Stimulated activated CD8-positive, alpha-beta memory T cell treated with anti-CD3 and anti-CD28 coated beads, Interleukin-12 subunit alpha, Interleukin-12 subunit beta, amount 100 ng/mL, for 4 hours (primary cell): ENCODE data around the gene ARFGEF3.

Source experiments
- DNase-seq: peaks from one replicate; pipeline ENCODE4 v3.0.0-alpha.2; 2020; ENCODE audit warnings: low read depth

ARFGEF3 gene

GRCh38 chr6:138240476-138241245, 78.9 kb downstream of the ARFGEF3 start:
- no peak for DNase-seq

DNA sequence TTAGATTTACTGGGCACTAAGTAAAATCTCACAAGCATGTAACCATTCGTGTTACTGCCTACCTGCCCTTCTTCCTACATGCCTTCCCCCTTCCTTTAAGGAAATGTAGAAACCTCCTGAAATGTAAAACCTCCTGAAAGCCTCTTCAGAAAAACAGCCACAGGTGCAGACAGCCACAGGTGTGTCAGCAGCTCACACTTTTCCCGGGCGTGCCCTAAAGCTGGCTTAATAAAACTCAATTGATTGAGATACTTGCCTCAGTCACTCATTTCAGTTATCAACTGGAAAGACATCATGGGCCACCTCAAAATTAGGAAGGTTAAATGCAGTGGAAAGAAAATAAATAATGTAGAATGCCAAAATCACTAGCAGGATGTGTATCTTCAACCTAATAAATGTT, 79.6 kb downstream of the ARFGEF3 start:
- DNase-seq: no peak

GRCh38 chr6:138241934-138242333, 80.2 kb downstream of the ARFGEF3 start:
- DNase-seq: no peak

GRCh38 chr6:138242987-138243592, 81.4 kb downstream of the ARFGEF3 start:
- DNase-seq: no peak

DNA sequence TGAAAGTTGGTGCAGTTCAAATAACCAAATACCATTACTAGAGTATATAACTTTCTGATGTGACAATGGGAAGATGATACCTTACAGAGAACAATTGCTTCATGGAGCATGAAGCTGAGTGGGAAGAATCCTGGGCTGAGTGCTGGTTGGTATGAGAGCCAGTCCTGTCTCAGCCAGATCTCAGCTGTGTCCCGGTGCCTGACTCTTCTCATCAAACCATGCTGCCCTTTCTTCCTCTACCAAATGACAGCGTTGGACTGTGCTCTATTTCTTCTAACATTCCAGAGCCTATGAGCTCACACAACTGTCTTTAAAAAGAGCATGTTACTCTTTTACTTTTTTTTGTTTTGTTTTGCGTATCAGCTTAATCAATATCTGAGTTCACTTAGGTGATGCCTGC, 84.0 kb downstream of the ARFGEF3 start:
- no peak for DNase-seq

DNA sequence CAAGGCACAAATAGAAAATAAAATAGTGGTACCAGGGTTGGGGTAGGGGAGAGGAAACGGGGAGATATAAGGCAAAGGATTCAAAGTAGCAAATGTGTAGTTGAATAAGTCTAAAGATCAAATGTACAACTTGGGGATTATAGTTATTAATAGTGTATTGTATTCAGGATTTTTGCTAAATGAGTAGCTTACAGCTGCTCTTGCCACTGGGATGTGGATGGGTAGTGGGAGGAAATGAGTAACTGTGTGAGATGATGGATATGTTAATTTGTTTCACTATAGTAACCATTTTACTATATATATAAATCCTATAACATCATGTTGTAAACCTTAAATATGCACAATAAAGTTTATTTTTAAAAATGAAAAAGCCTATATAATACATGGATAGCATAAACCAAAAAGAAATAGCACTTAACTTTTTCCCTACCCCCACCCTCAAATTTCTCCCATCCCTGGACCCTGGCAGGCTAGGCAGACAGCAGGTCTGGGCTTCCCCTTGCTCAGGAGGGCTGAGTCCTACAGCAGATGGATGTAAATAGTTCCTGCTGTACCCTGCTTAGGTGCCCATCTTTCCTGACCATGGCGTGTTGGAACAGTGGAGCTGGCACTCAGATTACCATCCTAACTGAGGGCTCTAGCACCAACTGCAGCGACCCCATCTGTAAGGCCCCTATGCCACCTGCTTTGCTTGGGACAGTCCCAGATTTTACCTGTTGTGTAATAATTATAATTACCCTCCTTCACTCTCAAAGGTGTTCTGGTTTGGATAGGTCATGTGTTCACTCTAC, 85.1 kb downstream of the ARFGEF3 start:
- no peak for DNase-seq

- no peak for DNase-seq
Observed at GRCh38 chr6:138248011-138248410, 86.3 kb downstream of the ARFGEF3 start.

GRCh38 chr6:138248878-138249277, 87.1 kb downstream of the ARFGEF3 start:
- DNase-seq: no peak

DNA sequence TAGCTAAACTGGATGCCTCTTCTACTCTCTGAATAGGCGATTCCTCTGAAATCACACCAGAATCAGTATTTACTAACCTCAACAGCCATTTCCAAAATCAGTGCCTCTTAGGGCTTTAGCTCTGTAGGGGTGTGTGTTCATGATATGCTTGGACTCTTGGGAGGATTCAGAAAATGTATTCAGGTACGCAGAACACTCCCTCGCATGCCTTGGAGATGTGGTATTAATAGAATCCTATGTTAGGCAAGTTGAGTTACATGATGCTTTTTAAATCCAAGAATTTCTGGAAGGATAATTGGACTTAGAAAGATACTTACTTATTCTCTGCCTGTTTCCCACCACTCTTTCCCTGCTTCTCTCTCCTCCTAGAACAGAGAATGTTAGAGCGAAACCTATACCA, 88.3 kb downstream of the ARFGEF3 start:
- DNase-seq: no peak

DNA sequence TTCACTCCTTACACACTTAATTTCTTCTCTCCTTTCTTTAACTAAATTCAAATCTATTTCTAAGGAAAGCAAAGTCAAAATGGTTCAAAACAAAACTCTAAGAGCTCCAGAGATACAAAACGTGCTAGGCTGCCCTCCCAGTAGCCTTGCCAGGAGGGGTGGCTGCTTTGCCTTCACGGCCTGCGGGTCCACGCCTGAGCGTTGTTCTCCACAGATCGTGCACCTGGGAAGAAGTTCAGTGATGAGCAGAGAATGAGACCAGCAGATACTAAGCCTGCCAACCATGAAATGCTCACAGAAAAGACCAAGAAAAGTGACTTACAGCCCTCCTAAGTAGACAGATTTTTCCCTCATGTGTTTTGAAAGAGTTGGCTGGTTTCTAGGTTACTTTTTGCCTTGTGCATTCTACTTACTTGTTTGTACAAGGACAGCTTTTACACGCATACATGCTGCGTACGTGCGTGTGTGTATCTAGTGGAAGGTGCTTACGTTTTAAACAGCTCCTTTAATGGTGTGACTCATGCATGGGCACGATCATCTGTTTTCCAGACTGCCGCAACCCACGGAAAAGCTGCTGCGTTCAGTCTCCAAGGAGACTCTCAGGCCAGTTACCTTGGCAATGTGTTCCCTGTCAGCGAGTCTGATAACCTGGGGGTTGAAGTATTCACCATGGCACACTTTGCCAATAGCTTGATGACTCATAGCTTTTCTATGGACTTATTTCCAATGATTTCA, 88.9 kb downstream of the ARFGEF3 start:
- no peak for DNase-seq

GRCh38 chr6:138253731-138254130, 92.0 kb downstream of the ARFGEF3 start:
- DNase-seq: no peak

- DNase-seq: no peak
Observed at GRCh38 chr6:138255443-138255842, 93.7 kb downstream of the ARFGEF3 start.

GRCh38 chr6:138257638-138258040, 95.9 kb downstream of the ARFGEF3 start:
- DNase-seq: no peak

DNA sequence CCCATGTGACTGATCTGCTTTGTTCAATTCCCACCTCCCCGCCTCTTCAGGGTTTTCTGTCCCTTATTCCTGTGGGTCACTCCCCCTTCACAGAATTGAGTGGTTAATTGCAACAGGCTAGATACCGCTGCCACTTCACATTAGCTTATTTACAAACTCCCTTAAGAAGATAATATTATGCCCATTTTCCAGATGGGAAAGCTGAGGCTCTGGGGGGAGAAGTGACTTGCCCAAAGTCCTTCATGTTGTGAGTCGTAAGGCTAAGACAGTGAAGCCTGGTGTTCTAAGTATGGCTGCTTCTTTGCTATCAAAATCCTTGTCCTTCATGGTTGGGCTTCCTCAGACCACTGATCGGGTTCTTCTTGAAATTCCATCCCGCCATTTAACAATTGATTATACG, 96.5 kb downstream of the ARFGEF3 start:
- DNase-seq: no peak

- no peak for DNase-seq
Observed at GRCh38 chr6:138258991-138259390, 97.3 kb downstream of the ARFGEF3 start.

DNA sequence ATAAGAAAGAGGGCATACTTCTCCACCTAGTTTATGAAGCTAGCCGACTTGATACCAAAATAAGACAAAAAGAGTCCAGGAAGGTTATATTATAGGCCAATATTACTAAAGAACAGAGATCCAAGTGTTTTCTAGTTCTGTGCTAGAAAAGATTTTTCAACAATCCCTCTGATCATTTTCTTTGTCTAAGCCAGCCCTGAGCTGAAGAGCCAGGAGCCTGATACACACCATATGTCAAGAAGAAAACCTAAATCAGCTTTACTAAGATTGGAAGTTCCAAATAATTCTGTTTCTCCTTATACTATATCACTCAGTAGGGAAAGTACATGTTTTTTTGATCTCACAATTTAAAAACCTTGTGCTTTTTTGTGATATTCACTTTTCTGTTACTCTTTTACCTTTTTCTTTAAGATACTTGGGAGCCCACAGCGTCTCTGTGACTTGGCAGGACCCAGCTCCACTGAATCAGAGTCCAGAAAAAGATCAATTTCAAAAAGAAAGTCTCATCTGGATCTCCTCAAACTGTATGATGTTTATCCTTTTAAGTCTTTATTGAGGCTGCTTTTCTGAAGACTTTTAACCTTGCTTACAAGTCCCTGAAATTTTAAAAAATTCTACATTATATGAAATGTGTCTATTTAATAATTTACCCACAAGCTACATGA, 99.5 kb downstream of the ARFGEF3 start:
- no peak for DNase-seq

DNA sequence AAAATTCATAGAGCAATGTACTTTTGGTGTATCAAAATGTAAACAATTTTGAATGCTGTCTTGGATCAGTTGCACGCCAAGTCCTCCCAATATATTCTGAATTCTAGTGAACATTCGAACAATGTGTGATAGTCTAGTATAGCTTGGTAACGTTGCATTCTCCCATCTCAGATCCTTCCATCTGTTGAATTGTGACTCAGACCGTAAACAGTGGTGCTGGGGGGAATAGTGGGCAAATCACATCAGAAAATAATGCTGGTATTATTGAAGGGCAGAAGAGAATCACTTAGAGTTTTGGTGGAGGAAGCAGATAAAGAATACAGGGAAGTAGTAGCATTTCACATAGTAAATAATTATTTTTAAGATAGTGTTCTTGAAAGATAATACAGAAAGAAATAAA, 102.2 kb downstream of the ARFGEF3 start:
- no peak for DNase-seq

GRCh38 chr6:138264372-138264880, 102.7 kb downstream of the ARFGEF3 start:
- DNase-seq: no peak

- DNase-seq: no peak
Observed at GRCh38 chr6:138266095-138266494, 104.4 kb downstream of the ARFGEF3 start.

DNA sequence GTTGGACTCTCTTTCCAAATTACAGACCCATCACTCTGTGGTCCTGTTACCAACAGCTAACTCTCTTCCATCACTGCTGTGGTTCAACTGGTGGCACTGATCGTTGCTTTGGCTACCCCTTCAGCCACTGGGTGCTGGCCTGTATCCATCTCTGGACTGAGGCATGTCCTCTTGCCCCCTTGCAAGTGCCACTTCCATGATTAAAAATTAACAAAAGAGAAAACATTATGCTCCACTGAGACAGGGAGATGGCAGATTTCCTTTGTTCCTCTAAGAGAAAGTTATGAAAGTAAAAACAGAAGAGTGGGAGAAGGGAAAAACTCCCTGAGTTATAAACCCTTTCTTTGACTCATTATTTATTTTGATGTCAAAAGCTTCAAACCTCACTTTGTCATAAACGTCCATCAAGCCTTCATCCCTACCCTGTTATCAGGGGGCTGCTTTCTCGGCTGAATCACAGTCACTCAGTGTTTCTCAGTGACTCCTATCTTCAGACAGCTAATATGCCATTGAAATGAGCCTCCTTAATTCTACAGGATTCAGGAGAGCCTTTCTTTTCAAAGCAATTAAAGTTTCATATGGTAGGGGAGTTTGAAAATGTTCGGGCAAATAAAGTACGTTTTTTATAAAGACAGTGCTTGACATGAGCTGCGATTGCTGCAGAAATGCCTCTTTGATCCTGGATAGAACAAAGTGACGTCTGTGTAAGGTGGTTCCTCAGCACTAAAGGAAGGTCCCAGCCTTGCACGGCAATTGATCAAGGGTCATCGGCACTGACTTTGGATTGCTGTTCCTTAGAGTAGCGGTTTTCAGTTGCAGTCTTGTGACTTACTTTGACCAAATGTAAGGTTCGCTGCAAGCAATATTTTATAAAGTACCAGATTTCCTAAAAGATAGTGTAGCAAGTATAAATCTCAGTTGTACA, 106.5 kb downstream of the ARFGEF3 start:
- DNase-seq: no peak

- DNase-seq: no peak
Observed at GRCh38 chr6:138271451-138271850, 109.7 kb downstream of the ARFGEF3 start.
